DOHH2 (cell line): Measurements from ENCODE around the gene PLPPR3.

Experiments
- CTCF ChIP-seq: fragments of 200-600 bp; sonication (generic); IDR thresholded peaks from one replicate; pipeline ENCODE4 v1.5.1; 2014; ENCODE audit warnings: antibody characterized with exemption, mild to moderate bottlenecking, low read depth, low read length; ENCODE audit not compliant: poor library complexity, severe bottlenecking
- EZH2phosphoT487 ChIP-seq: fragments of 200-600 bp; sonication (generic); IDR thresholded peaks from 2 replicates; pipeline ENCODE4 v1.6.1; 2017; ENCODE audit warnings: borderline replicate concordance, mild to moderate bottlenecking, antibody characterized with exemption, low read length, moderate library complexity, mixed read lengths

- TF ChIP-seq CTCF: no peak
- no peak for TF ChIP-seq EZH2phosphoT487
Observed at GRCh38 chr19:797528-798414, 24.0 kb downstream of the PLPPR3 start.
